ENCODE data around the gene CDC45.

Gene CDC45

DNA sequence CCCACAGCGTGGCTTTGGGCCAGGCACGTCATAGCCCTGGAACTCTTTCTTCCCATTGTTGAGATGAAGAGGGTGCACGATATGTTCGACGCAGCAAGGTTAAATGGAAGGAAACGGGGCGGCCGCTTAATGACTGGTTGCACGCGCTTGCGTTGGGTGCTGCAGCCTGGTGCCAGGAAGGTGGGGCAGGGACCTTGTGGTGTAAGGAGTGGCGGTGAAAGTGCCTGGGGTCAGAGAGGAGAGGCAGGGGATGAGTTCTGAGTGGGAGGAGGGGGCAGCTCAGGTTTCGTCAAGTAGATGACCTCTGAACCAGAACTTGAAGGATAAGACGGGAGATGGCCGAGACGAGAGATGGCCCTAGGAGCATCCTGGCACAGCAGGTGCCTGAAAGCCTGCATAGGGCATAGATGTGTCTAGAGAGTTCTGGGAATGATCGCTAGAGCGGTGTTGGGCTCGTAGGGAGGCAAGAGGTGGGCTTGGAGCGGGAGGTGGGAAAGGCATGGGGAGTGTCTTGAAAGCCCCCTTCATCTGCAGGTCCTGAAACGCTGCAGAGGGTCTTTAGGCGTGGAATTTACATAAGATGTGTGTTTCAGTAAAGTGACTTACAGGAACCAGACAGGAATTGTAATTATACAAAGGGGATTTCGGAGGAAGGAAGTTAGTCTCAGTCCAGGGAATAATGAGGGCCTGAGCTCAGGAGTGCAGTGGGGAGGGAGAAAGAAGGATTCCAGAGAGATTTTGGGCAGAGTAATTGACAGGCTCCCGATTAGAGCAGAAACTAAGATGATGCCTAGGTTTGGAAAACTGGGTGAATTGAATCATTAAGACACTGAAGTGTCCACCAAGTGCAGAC, 87.7 kb downstream of the CDC45 start:
- no peak overlapping the region for H3K4me3 Mint-ChIP-seq
- peaks cover 10% of the 10 kb centered on the region for H3K4me1 Mint-ChIP-seq (ENCODE audit: low read depth)
- peaks cover 3% of the 10 kb centered on the region for H3K27me3 Mint-ChIP-seq (ENCODE audit: low read depth)
- H3K36me3 Mint-ChIP-seq (ENCODE audit: low read depth), result no peaks in the 10 kb centered on the region
- H3K9me3 Mint-ChIP-seq, result no peaks in the 10 kb centered on the region
- no peak overlapping the region for H3K27ac Mint-ChIP-seq

DNA sequence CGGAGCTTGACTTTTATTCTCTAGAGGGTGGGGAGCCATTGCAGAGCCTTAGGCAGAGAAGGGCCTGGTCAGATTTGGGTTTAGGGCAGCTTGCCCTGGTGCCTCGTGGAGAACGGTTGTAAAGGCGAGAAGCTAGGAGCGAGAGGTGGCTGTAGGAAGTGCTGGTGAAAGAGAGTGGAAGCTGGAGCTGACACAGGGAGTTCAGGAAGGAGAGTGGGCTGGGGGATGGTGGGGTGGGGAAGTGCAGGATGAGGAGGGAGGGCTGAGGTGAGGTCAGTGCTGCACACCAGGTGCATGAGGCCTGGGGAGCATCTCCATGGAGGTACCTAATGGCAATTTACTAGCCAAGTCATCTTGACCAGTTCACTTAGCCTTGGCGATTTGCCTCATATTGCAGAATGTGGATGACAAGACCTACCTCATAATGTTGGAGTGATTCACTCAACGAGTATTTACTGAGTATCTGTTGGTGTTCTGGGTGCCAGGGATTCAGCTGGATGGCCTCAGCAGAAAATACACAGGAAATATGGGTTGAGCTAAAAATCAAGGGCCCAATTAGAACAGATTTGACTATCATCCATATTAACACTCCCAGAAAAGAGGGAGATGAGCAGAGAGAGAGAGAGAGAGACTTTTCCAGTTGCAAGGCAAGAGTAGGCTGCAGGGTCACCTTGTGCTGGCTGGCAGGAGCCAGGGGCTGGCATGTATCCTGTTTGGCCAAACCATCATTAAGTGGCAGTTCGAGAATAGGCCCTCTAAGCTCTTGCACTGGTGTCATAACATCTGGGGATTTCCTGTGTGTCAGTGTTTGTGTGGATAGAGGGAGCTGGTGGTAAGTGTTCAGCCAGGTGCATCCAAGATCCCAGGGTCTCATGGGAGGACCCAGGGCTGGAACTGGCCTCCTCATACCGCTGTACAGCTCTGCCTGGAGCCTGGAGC, 88.9 kb downstream of the CDC45 start:
- H3K36me3 Mint-ChIP-seq (ENCODE audit: low read depth), result no peaks in the 10 kb centered on the region
- peaks cover 11% of the 10 kb centered on the region for H3K4me1 Mint-ChIP-seq (ENCODE audit: low read depth)

DNA sequence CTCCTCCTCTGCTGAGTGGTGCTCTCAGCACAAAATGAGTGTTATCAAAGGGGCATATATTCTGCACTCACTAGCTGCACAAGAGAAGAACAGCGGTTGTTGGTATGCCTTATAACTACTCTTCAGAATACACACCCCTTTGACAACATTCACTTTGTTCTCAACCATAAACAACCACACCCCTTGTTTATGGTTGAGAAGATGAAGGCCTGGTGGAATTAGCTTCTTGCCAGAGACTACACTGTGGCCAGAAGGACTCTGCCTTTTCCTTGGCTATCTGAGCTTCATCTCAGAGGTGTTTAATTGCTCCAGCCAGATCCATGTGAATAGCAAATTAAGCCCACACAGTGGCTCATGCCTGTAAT, 89.5 kb downstream of the CDC45 start:
- Mint-ChIP-seq H3K36me3 (ENCODE audit: low read depth) (no peaks in the 10 kb centered on the region), H3K27me3 (ENCODE audit: low read depth) (no peaks in the 10 kb centered on the region), H3K4me3 (no peak overlapping the region), H3K27ac (peak overlapping the region; percentile 53), H3K9me3 (no peaks in the 10 kb centered on the region), H3K4me1 (ENCODE audit: low read depth) (peaks cover 12% of the 10 kb centered on the region)

More for the DNA sequence above, 88.9 kb downstream of the CDC45 start:
- Mint-ChIP-seq H3K4me3 (no peak overlapping the region), H3K27me3 (ENCODE audit: low read depth) (peaks cover 3% of the 10 kb centered on the region), H3K27ac (peak overlapping the region; percentile 53), H3K9me3 (no peaks in the 10 kb centered on the region)

DNA sequence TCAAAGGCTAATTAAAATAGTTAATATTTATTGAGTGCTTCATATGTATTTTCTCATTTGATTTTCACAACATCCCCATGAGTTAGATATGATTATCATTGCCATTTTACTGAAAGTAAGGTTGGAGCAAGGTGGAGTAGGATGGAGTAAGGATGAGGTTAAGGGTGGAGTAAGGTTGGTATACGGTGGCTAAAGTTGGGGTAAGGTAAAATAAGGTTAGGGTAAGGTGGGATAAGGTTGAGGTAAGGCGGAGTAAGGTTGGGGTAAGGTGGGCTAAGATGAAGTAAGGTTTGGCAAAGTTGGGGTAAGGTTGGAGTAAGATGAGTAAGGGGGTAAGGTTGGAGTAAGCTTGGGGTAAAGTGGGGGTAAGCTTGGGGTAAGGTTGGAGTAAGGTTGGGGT, 90.3 kb downstream of the CDC45 start:
- no peak overlapping the region for H3K27ac Mint-ChIP-seq
- no peaks in the 10 kb centered on the region for H3K36me3 Mint-ChIP-seq (ENCODE audit: low read depth)

More for the DNA sequence above, 90.3 kb downstream of the CDC45 start:
- Mint-ChIP-seq H3K27me3 (ENCODE audit: low read depth) (no peaks in the 10 kb centered on the region), H3K4me3 (no peak overlapping the region), H3K9me3 (no peaks in the 10 kb centered on the region), H3K4me1 (ENCODE audit: low read depth) (peaks cover 12% of the 10 kb centered on the region)

Measured in T-helper 1 cell treated with Interleukin-12 subunit alpha and Interleukin-12 subunit beta and Interleukin-4 antibody, amounts not matched to agents 30 μg/mL and 1 μg/mL, for 36 hours (primary cell).